GM18526 (cell line): ENCODE measurements around the gene ZFAND2B.
A peak's percentile ranks its signal among the peaks of the same experiment; 100 is the strongest.

Source experiments
- POLR2A ChIP-seq: IDR thresholded peaks from 3 replicates; pipeline ENCODE4 v1.6.1; 2011; ENCODE audit not compliant: insufficient read length; ENCODE audit errors: extremely low read depth

Gene ZFAND2B

DNA sequence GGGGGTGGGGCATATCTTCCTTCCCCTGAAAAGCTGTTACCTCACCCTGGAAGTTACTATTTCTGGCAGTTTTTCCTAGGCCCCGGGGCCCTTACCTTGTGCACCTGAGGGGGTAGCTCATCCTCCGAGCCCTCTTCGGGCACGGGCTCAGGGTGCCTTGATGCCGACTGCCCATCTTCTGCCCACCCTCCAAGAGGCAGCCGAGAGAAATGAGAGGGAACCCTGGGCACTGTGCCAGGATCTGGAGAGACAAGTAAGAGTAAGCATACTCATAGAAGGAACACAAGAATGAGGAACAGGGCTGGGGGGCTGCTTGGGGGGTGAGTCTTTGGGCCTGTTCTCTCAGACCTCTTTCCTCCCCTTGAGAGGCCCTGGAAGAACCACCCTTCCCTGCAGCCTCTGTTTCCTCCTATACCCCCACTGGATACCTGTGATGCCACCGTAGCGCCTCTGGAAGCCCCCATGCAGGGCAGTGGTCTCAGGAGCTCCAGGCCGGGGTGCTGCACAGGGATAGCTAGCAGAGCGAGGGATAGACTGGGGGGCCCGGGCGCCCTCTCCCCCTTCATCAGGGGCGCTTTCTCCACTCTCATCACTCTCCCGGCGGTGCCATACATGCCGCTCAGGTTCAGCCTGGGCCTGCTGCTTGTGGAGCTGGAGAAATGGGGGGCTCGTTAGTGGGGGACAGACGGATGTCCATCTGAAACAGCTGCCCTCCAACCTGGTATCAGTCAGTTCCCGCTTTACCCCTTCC, 14.2 kb downstream of the ZFAND2B start:
- TF ChIP-seq POLR2A, result no peak

DNA sequence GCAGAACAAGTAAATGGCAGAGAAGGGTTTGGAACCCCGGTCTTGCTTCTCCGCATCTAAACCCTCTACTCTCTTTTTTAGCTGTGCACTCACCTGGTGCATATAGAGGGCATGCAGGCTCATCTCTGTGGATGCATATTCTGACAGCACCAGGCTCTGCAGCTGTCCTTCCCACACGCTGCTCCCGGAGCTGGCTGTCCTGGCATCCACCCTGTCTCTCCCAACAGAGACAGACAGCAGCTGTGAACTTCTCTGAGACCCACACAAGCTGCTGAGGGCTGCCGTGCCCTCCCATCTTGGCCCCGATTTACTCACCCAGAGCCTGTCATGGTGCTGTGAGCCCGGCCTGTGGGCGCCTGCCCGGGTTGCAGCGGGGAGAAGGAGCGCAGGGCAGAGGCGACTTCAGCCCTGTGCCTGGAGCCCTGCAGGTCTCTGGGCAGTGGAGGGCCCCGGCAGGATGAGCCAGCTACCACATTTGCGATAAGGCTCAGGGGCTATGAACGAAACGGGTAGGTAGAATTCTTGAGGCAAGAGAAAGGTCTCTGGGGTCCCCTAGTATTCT, 15.5 kb downstream of the ZFAND2B start:
- TF ChIP-seq POLR2A, result no peak

DNA sequence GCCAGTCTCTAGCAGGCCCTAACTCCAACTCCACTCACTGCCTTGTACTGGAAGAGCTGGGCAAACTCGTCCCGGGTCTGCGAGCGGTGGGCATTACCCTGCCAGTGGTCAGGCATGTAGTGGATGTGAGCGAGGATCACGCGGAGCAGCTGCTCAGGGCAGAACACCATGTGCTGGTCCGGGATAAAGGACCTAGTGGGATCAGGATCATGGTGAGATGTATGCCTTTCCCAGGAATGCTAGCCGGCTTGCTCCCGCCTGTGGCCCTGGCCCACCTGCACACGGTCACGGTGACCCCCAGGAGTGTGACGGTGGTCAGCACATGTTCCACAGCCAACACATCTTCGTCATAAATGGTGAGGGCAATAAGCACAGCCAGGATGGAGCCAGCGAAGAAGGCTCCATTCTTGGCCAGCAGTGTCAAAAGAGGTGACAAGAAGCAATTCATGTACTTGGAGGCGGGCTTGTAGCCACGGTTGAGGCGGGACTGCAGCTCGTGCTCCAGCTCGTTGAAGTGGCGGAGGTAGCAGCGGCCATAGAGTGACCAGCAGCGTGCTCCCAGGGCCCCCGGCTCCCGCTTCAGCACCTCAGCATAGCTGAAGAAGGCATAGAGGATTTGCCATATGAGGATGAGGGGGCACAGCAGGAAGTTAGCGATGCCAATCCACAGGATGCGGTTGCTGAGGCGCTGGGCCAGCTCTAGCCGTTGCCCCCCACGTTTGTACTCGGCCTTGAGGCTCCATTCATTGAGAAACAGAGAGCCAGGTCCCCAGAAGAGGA, 17.4 kb downstream of the ZFAND2B start:
- no peak for TF ChIP-seq POLR2A

DNA sequence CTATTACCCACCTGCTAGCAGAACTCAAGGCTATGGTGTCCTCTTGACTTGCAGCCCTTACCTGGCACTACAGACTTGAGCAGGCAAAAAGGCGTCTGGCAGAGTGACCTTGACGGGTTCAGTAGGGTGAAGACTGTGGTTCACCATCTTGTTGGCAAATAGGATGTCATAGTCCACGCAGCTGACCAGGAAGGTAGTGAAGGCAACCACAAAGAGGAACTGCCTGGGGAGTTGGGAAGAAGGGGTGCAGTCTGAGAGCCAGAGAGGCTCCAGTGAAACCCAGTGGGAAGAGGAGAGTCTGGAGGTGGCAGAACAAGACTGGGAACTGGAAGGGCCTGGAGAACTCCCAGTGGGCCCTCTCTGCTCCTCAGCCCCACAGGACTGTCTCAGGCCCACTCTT, 18.8 kb downstream of the ZFAND2B start:
- TF ChIP-seq POLR2A, result no peak

DNA sequence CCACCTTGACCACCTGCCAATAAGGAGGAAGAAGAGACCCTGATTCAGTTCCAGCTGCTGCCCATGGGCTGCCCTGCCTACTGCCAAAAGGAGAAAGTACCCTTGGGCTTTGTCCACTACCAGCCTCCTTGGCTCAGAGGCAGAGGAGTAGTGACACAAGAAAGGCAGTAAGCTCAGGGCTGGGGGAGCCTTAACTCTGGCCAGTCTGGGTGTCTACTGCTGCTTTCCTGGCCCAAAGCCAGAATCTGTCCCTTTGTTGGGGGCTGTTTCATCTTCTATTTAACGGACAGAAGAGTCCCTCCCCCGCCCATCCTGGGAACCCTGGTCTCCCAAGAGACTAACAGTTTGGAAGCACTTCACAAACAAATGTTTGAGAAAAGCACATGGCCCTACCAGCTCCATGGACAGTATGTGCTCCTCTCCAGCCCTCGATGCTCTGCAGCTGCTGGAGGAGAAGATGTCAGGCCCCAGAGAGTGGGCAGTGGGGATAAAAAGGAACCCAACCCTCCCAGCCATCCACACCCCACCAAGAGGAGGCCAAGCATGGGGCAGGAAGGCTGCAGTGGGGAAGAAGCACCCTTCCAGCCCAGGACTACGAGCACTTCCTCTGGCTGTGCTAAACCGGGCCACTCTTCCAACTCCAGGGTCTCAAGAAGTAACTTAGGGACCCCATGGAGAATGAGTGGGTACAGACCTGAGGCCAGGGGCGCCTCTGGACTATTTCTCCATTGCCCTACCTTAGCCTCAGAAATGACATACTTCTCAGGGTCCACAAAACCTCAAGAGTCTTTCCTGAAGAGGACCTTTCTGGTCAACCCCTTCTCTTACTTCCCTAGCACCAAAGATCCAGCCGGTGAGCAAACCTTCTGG, 21.7 kb downstream of the ZFAND2B start:
- no peak for TF ChIP-seq POLR2A

DNA sequence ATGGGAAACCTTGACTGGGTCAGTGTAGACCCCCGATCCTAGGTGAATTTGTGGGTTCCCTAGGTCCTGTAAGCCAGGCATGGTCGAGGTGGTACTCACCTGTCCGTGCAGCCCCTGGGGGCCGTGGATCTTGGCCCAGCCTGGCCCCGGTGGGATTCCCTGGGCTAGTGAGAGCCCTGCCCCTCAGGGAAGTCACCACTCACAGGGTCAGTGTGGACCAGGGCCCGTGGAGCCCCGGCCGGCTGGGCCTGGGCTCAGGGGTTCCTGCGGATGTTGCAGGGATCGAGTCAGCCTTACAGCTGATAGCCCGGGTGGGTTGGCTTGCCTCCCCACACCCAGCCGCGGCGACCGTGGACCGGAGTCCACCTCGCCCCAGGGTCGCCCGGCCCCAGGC, 22.3 kb downstream of the ZFAND2B start:
- TF ChIP-seq POLR2A, result no peak

DNA sequence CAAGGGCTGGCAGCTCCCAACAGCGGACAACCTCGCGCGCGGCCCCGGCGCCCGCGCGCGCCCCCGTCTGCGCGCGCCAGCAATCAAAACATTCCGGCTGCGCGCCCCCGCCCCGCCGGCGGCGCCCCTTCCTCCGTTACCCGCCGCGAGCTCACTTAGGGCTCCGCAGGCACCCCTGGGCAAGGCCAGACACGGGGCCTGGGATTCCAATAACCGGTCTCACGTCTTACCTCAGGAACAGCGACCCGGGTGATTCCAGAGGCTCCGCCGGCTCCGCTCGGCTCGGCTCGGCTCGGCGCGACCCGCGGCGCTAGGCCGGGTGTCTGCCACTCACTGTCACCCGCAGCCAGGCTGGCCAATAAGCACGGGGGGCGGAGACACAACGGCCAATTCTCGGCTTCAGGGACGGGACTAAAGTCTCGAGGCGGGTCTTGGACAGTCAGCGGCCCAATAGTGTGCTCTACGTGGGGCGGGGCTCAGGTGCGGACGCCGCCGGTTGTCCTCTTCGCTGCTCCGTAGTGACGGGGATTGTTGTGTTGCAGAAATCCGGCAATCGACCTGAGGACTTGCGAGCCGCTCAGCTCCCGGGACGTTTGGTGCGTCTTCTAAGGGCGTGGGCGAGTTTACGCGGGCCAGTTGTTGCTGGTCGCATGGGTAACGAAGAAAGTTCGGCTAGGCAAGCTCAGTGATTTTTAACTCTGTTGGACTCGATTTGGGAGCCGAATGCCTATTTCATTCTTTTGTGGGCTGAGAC, 22.9 kb downstream of the ZFAND2B start, which contains the start of the genes ANKZF1 and ATG9A:
Gene ANKZF1 (plus strand): TSS at position 502 of the 754 bp plus-strand sequence. CDS start 452 bp downstream, outside the sequence.
Gene ATG9A (minus strand): TSS at position 332 of the 754 bp plus-strand sequence. CDS start 1,612 bp downstream, outside the sequence.
- peak; percentile 61 for TF ChIP-seq POLR2A

DNA sequence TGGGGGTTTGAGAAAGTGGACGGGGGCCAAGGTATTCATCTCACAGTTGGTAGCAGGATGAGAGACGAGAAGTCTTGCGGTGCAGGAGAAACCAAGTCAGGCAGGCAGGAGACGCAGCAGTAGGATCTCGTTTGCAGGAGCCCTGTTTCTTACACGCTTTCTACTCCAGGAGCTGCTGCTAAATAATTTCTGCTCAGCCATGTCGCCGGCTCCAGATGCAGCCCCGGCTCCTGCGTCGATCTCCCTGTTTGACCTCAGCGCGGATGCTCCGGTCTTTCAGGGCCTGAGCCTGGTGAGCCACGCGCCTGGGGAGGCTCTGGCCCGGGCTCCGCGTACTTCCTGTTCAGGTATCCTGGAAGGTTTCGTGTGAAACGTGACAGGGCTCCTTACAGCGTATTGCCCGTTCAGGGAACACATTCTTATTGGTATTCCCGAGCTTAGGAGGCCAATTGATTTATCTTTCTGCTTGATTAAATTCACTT, 23.5 kb downstream of the ZFAND2B start:
- peak; percentile 11 for TF ChIP-seq POLR2A

DNA sequence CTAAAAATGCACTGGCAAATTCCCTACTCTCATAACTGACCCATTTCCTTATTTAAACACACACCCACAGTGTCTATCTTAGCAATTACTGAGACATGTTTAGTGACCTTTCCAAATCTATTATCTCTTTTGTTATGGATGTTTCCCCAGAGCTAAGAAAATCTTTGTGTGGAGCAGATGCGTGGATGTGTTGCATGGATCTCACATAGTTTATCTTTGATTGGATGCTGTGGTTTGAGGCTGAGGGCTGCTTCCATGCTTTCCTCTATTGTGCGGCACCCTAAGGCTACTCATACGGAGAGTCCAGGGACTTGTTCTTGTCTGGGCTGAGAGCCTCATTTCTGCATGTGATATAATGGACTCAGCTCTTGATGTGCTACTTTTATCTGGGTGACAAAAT, 27.7 kb downstream of the ZFAND2B start:
- no peak for TF ChIP-seq POLR2A

DNA sequence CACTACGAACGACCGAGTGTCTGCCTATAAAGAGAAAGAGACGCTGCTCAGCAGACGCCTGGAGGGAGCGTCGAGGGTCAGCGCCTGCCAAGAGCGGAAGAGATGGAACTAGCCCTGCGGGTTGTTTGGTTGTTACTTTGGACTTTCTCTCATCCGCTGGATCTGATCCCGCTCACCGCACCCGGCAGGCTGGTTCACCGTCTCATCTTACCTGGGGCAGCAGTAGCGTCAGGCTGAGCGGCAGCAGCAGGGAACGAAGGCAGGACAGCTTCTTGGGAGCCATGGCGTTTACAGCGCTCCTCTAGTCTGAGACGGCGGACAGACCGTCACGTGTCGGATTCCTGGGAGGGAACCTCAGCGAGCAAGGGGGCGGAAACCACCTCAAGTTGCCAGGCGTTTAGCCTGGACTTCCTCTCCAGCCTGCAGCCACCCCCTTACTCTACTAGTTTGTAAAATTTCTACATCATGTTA, 36.7 kb downstream of the ZFAND2B start:
- no peak for TF ChIP-seq POLR2A

DNA sequence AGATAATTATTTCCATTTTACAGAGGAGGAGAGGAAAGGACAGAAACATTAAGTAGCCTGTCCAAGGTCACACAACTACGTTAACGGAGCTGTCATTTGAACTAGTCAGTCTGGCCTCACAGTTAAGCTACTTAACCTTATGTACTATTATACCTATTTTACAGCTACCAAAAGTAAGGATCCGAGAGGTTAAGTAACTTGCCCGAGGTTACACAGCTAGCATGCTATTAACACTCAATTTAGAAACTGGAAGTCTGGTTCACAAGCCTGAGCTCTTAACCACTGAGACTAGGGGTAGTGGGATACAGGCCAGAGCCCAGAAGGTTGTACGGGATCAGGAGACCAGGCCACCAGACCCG, 38.2 kb downstream of the ZFAND2B start:
- TF ChIP-seq POLR2A, result no peak

DNA sequence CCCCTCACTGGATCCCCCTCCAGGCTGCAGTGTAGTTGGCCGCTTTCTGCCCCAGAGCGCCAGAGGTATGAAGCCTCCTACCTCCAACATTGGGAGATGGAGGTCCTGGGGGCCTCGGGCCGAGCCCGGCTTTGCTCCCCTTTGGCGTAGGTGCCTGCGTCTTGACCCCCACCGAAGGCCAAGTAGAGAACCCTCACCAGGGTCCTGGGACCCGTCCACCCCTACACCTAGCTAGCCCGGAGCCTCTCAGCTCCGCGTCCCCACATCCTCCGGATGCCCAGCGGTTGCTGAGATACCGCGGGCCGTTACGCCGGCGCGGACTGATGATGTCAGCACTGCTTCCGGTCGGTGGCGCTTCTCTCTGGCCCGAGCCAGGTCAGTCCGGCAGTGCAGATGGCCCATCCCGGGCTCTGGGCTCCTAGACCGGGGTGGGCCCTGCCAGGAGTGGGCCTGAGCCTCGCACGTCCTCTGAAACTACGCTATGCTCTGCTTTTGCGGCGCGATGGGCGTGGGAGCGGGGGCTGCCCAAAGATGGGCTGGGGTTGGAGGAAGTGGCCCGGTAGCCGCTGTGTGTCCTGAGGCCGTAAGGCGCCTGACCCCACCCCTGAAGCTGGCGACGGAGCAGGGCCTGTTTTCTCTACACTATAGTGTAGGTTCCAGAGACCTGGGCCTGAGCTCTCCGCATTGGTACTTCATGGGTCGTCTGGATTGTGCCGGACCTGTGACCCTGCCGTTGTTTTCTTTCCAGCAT, 38.7 kb downstream of the ZFAND2B start, which contains the start of the genes GLB1L and STK16:
Gene GLB1L (minus strand): TSS at position 297 of the 751 bp plus-strand sequence. CDS start 1,871 bp downstream, outside the sequence.
Gene STK16 (plus strand): TSS at position 332 of the 751 bp plus-strand sequence. CDS start 521 bp downstream, outside the sequence.
- peak; percentile 79 for TF ChIP-seq POLR2A

DNA sequence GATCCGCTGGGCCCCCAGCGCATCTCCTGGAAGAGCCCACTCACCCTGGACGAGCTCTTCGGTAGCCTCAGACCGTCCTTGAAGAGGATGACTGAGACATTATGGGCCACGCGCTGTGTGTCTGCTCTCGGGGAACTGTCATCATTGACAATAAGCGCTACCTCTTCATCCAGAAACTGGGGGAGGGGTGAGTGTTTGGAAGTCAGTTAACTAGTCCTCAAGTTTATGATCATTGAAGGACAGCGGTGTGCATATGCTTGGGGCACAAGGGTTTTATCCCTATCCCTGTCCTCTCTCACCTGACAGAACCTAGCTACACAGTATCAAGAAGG, 39.3 kb downstream of the ZFAND2B start:
- no peak for TF ChIP-seq POLR2A
